Mononuclear cell (primary cell): ENCODE data around the gene ITIH4. TPM values are rescaled to one million over a fixed set of nuclear protein-coding genes. Genes with fewer than 3 reads are reported as not detected.

ENCODE experiments used
- H3K27me3 ChIP-seq: 2 replicates; pipeline ENCODE4 v1.6.0; 2011; ENCODE audit warnings: low read length, control low read depth; ENCODE audit not compliant: insufficient read depth
- H3K4me1 ChIP-seq: 2 replicates; pipeline ENCODE4 v1.5.1; 2011; ENCODE audit warnings: mild to moderate bottlenecking, low read length, control low read depth; ENCODE audit not compliant: insufficient read depth
- H3K4me3 ChIP-seq: 2 replicates; pipeline ENCODE4 v1.5.1; 2011; ENCODE audit warnings: mild to moderate bottlenecking, low read length, moderate library complexity
- H3K9me3 ChIP-seq: 2 replicates; pipeline ENCODE4 v1.5.1; 2011; ENCODE audit warnings: low read depth, mild to moderate bottlenecking, control low read depth, low read length
- total RNA-seq: library from RNA; depleted of rRNA; stranded (reverse); fragments of >200 nt; gene quantifications from one replicate; pipeline ENCODE4 v1.2.3, GENCODE V29; 2012

The ITIH4 gene
- 10.9 TPM for total RNA-seq

DNA sequence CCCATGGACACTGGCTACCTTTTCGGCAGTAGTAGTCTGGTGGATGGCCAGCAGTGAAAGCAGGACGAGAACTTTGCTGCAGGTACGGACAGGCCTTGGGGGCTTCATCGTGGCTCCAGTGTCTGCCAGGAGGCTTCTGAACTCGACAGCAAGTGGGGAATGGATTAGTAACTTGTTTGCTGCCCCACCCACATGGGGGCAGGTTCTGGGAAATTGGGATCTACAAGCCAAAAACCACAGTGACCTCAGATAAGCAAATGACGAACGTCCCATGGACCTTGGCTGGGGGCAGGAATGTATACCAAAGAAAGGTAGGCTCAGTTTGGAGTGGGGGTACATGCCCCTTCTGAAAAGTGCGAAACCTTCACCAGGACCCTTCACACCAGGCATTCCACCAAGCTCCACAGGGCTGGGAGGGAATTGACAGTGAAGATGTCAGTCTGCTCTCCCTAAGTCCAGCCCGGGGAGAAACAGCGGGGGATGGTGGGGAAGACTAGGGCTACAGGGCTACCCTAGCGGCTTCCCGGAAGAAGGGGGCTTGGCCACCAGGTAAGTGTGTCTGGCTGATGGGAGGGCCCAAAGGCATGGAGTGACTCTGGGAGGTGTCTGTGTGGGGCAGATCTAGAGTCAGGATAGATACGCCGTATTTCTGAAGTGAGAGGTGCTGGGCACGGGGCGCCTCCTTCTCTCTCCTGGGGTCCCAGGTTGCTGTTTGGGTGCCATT lies at the start of gene ITIH4:
ITIH4 (minus strand) TSS at position 138 of the 724 bp plus-strand sequence; CDS start at position 108, 30 bp downstream.
- H3K4me3 ChIP-seq = no peak within 1 kb of the TSS
- no peaks in the 10 kb centered on the region for H3K4me1 ChIP-seq
- H3K9me3 ChIP-seq = no peaks in the 10 kb centered on the region
- H3K27me3 ChIP-seq = no peaks in the 10 kb centered on the region

DNA sequence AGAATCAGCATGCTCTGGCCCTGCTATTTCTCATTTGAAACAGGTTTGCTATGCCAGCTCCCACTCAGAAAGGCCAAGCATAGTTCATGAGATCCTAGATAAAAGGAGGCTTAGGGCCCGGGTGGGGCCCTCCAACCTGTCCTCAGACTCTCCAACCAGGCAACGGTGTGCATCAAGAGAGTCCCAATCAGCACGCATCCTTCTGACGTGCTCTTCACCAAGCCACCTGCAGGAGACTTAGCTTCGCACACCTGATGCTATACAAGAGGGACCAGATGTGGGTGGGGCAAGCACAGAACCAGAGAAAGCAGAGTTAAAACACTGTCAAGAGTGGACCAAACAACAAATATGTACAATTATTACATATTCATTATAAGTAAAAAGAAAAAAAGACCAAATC lies 49.6 kb upstream of the ITIH4 start:
- H3K4me1 ChIP-seq = peaks cover 8% of the 10 kb centered on the region
- no peak overlapping the region for H3K4me3 ChIP-seq
- H3K9me3 ChIP-seq = no peaks in the 10 kb centered on the region
- no peaks in the 10 kb centered on the region for H3K27me3 ChIP-seq

DNA sequence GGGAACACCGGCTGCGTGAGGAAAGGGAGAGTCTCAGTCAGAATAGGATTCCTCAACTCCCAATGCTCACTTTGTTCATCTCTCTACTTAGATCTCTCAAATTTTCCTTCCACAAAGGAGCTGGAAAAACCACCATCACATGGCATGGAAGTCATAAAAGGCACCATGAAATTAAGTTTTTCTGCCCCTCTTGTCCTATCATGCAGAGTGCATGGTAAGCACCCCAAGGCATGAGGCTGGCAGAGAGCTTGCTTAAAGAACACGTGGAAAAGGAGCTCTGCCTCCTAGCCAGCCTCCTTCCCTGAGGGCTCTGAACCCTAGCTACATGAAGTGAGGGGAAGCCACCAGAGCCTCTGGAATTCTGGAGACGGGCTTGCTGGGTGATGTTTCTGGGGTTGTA lies 49.1 kb upstream of the ITIH4 start:
- no peaks in the 10 kb centered on the region for H3K27me3 ChIP-seq
- H3K4me3 ChIP-seq = no peak overlapping the region
- peaks cover 13% of the 10 kb centered on the region for H3K4me1 ChIP-seq
- no peaks in the 10 kb centered on the region for H3K9me3 ChIP-seq

DNA sequence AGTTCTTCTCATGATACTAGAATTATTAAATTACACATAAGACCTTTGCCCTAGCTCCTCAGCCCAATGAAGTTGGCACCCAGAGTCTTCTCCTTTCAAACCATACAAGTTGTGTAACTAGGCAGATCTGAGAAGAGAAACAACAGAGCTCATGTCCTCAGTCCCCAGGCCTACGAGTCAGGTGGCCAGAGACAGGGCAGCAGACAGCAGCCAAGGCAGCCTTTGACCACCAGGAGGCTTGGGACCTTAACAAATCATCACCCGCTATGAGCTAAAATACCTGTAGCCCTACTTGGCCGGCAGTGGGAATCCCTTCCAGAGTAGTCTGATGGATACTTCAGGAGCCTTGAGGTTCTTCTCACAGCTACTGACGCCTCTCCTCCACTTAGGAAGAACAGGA lies 48.6 kb upstream of the ITIH4 start:
- H3K4me3 ChIP-seq = no peak overlapping the region
- no peaks in the 10 kb centered on the region for H3K27me3 ChIP-seq
- H3K9me3 ChIP-seq = no peaks in the 10 kb centered on the region
- peaks cover 16% of the 10 kb centered on the region for H3K4me1 ChIP-seq

DNA sequence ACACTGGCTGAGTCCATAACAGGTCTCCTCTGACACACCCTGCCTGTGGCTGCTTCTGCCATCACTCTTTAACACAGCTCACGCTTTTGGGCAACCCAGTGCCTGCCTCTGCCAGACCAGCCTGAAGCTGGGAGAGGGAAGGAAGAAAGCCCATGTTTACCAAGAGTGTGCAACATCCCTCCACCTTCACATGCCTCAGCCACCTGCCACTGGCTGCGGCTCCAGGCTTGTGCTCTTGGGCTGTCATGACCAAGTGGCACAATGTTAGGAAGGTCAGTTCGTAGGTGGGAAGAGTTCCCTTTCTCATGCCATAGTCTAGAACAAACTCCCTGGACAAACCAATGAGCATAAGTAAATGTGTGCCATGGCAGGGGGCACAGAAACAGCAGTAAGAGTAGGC lies 46.6 kb upstream of the ITIH4 start:
- H3K27me3 ChIP-seq = no peaks in the 10 kb centered on the region
- H3K4me1 ChIP-seq = peaks cover 21% of the 10 kb centered on the region
- H3K4me3 ChIP-seq = no peak overlapping the region
- H3K9me3 ChIP-seq = no peaks in the 10 kb centered on the region

DNA sequence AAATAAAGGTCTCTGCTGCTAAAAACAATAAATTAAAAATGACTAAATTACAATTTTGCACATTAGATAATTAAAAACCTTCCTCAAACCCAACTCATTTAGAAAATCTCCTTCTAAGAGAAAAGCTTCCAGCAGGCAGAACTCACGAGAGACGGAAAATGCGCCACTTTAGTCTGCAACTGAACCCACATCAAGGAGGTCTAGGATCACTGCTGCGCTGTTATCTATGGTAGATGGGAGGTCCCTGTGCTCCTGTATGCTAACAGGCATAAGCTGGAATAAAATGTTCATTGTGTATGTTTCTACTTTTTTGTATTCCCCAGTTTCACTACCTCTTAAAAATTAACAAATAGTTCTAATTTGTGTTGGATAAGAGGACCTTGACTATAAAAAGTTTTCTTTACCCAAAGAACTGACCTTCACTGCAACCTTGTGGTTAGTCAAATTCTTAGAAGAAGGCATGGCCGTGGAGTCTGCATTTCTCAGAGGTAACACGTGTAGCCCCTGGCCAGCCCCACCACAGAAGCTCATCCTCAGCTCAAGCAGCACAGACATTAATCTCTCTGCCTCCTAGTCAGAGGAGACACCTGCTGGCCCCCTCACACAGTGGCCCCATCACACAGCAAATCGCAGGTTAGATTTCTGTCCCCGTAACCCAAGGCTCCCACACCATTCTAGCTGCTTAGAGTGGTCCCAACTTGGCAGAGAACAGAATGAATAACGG lies 44.6 kb upstream of the ITIH4 start:
- Histone ChIP-seq H3K27me3 (no peaks in the 10 kb centered on the region), H3K4me1 (peaks cover 21% of the 10 kb centered on the region), H3K9me3 (no peaks in the 10 kb centered on the region), H3K4me3 (no peak overlapping the region)

DNA sequence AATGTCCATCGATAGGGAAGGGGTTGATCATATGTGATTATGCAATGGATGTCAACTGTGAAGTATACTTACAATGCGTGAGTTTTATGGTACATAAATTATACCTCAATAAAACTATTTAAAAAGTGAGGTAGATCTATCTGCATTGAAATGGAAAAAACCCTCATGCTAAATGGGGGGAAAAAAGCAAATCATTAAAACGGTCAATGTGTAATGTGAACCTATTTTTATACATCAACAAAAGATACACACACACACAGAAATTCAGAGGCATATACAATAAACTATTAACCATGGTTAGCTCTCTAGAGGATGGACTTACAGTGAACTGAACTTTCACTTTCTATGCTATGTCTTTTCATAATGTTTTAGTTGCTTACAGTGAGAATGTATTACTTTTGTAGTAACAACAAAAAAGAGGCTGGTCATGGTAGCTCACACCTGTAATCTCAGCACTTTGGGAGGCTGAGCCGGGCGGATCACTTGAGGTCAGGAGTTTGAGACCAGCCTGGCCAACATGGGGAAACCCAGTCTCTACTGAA lies 43.8 kb upstream of the ITIH4 start:
- Histone ChIP-seq H3K4me3 (no peak overlapping the region), H3K4me1 (peaks cover 21% of the 10 kb centered on the region), H3K27me3 (no peaks in the 10 kb centered on the region), H3K9me3 (no peaks in the 10 kb centered on the region)

DNA sequence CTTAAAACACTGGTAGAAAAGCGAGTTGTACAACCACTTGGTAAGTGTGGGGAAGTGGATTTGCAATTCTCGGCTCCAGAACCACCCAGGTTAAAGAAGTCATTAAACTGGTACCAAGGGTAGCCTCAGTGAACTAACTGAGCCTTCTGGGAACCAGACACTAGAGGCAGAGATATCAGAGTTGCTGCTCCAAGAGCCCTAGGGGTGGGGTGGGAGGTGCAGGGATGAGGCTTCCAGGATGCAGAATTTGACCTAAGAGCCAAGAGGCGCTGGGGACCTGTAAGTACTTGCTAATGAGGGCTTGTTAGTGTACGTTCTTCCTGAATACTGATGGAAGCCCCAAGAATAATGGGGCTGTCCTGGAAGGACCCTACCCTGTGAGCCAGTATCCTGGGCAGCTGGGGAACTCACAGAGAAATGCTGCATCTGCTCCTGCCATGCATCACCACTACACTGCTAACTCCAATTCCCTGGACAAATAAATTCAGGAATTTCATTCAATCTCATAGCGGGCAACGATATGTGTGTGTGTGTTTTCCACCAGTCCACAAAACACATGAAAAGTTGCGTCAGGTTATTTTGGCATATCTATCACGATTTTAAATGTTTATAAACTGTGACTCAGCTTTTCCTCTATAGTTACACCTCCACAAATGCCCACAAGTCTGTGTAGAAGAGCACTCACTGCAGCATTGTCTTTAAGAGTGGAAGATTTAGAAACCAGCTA lies 43.1 kb upstream of the ITIH4 start:
- H3K27me3 ChIP-seq = no peaks in the 10 kb centered on the region
- no peaks in the 10 kb centered on the region for H3K9me3 ChIP-seq

DNA sequence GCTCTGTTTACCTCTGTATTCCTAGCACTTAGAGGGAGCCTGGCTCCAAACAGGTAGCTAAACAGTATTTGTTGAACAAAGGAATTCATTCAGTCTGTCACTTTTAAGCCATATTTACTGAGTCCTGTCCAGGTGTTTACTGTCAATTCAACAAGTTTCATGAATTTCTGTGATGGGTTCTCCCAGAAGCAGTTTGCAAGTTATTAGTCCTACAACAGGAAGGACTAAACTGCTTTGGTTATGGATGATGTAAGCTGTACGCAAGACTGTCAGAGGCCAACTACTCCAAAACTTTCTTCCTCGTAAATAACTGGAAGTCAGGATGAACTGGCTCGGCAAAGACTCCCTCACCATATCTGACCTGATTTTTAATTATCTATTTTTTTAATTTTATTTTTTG lies 41.8 kb upstream of the ITIH4 start:
- Histone ChIP-seq H3K9me3 (no peaks in the 10 kb centered on the region), H3K4me3 (no peak overlapping the region), H3K27me3 (no peaks in the 10 kb centered on the region), H3K4me1 (peaks cover 21% of the 10 kb centered on the region)

More for the DNA sequence above, 43.1 kb upstream of the ITIH4 start:
- Histone ChIP-seq H3K4me1 (peaks cover 21% of the 10 kb centered on the region), H3K4me3 (no peak overlapping the region)

DNA sequence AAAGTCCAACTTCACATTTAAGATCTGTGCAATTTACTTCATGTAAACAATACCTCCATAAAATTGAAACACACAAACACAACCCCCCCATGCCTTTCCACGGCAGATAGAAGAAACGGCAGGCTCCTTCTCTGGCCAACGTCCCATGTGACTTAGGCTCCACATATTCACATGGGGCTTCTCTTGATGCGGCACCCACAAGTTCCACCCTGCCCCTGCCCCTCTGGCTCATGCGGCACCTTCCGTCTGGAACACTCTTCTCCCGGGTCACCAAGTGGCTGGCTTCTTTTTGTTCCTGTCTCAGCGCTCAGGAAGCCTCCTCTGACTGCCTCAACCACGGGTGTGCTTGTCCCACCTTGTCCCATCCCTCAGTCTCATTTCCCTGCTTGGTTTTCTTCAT lies 41.3 kb upstream of the ITIH4 start:
- peaks cover 21% of the 10 kb centered on the region for H3K4me1 ChIP-seq
- H3K27me3 ChIP-seq = no peaks in the 10 kb centered on the region
- no peak overlapping the region for H3K4me3 ChIP-seq
- no peaks in the 10 kb centered on the region for H3K9me3 ChIP-seq

DNA sequence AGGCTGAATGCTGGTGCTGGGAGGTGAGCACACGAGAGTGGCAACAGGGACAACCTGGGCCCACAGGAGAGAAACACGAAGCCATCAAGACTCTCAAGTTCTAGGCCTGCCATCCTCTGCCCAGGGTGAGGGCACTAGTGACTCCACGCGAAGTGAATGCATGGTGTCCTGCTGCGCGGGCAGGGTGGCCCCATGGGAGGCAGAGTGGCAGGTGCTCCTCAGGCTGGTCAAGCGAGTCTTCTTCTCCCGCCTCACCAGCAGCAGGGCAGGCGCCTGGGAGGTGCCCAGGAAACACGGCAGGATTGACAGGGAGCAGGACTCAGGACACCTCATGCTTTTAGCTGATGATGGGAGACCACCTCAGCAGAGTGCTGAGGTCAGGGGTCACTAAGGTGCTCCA lies 40.0 kb upstream of the ITIH4 start:
- Histone ChIP-seq H3K27me3 (no peaks in the 10 kb centered on the region), H3K9me3 (no peaks in the 10 kb centered on the region), H3K4me3 (no peak overlapping the region), H3K4me1 (peaks cover 16% of the 10 kb centered on the region)

DNA sequence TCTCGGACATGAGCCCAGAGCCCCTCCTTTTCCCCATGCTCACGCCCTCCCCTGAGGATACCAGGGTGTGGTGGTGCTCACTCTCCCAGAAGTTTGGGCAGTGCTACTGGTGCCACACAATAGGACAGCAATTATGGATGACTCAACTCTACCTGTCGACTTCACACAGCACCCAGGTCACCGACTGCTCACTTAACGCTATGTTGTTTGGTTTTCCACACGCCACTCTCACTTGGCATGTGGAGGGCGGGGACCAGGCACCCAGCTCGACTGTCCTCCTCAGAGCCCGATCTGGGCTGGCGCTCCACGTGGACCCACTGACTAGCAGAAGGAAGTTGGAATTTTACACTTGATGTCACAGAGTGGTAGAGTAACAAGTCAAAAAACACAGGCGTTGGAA lies 36.0 kb upstream of the ITIH4 start:
- no peaks in the 10 kb centered on the region for H3K9me3 ChIP-seq
- H3K27me3 ChIP-seq = no peaks in the 10 kb centered on the region
- H3K4me3 ChIP-seq = no peak overlapping the region
- H3K4me1 ChIP-seq = no peaks in the 10 kb centered on the region

DNA sequence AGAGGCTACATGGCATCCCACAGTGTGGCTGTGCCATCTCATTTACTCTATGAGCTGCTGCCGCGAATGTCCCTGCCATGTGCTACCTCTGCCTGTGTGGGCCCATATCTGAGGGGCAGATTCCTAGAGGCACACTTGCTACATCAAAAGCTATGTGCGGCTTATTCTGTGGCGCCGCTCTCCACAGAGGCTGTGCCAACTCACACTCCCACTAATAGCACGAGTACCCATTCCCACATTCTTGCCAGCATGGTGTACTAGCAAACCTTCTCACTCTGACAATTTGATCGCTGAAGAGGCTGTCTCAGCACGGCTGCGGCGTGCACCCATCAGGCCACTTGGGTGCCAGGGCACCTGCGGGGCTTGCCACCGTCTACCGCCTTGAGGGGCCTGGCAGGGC lies 35.5 kb upstream of the ITIH4 start:
- H3K4me3 ChIP-seq = no peak overlapping the region
- no peaks in the 10 kb centered on the region for H3K9me3 ChIP-seq
- no peaks in the 10 kb centered on the region for H3K27me3 ChIP-seq
- H3K4me1 ChIP-seq = no peaks in the 10 kb centered on the region

DNA sequence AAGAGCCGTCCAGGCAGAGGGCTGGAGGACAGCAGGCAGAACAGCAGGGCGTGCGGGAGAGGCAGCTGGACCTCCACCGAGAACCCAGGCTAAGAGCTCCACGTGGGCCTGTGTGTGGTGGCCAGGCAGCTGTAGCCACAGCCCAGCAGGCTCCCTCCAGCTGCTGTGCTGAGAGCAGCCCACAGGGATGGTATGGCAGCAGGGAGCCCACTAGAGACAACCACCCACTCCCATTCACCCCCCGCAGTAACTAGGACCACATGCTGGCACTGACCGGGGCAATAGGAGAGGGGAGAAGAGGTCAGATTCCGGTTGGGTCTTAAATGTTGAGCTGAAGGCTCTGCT lies 29.9 kb upstream of the ITIH4 start:
- no peaks in the 10 kb centered on the region for H3K27me3 ChIP-seq
- H3K4me1 ChIP-seq = no peaks in the 10 kb centered on the region
- no peak overlapping the region for H3K4me3 ChIP-seq
- H3K9me3 ChIP-seq = no peaks in the 10 kb centered on the region

DNA sequence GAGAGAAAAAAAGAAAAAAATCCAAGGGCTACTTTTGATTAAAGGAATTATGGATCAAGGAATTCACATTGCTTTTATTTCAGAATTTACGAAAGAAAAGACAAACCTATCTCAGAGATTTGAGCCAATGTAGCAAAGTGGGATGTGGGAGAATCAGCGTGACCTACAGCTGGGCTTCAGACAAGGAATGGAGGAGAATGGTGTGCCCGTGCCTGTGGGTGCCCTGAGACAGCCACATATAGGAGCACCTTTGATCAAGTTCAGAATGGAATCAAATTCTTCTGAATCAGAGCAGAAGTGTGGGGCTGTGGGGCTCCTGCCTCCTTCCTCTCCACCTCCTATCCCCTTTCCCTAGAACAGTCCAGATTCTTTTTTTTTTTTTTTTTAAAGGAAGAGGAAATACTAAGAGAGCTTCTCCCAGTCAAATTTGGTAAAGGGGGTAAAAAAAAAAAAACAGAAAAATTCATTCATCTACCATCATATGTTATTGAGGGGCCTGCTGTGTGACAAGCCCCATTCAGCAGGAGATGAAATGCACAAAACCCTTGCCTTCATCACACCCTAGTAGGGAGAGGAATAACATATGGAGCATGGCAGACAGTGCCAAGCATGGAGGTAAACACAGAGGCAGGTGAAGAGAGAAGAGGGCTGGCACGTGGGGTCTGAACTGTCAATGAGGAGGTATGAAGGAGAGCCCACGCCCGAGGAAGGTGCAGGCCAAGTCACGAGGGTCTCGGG lies 29.4 kb upstream of the ITIH4 start:
- Histone ChIP-seq H3K27me3 (no peaks in the 10 kb centered on the region), H3K4me1 (no peaks in the 10 kb centered on the region), H3K9me3 (no peaks in the 10 kb centered on the region), H3K4me3 (no peak overlapping the region)
